NCI-H1436 (cell line): Measurements from ENCODE around the gene TNS4.

Experiments
- DNase-seq: peaks from one replicate; lab custom pipeline; 2025; lab: John Stamatoyannopoulos, UW

Gene TNS4

DNA sequence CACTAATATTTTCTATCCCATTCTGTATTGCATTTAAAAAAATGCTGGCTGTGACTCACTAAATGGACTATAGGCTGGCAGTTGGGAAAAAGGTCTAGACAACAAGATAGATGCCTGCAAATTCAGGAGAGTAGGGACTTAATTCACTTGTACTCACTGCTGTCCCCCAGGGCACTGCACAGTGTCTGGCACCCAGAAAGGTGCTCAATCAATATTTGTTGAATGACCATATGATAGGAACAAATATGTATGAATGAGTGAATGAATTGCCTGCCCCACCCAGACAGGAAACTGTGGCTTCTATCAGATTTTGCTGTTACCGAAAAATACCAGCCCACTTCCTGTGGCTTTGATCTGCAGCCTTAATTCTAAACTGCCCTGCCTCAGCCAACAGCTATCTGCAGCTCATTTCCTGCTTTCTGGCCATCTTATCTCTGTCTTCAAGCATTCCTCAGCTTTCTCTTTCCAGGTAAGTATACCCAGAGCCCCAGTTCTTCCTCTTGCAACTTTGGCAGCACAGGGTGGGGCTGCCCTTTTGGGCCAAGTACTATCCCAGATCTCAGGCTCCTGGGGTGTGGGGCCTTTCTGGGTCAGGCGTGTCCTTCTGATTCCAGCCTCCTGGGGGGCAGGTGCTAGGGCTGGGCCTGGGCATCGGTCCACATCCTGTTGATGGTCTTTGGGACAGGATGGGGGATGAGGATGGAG is 15.3 kb upstream of the TNS4 start:
- no peak for DNase-seq

DNA sequence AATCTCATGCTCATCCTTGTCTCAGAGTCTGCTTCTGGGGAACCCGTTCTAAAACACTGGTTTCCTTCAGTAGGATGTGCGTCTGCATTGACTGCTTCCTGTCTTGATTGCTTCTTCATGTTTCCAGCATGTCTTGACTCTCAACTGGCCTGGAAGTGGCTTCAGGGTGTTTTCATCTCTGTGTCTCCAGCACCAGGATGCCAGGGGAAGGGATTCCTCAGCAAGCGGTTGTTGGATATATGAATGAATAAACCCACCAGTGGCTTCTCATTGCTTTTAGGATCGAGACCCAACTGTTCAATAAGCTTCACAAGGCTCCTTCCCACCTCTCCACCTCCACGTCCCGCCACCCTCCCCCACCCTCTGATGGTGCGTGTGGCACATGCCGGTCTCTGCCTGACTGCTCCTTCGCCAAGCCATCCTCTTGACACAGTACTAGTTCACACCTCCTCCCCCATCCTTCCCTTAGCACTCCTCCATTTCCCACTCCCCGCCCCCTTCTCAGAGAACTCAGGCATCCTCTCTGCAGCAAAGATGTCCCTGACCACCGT is 14.1 kb upstream of the TNS4 start:
- DNase-seq, result no peak

DNA sequence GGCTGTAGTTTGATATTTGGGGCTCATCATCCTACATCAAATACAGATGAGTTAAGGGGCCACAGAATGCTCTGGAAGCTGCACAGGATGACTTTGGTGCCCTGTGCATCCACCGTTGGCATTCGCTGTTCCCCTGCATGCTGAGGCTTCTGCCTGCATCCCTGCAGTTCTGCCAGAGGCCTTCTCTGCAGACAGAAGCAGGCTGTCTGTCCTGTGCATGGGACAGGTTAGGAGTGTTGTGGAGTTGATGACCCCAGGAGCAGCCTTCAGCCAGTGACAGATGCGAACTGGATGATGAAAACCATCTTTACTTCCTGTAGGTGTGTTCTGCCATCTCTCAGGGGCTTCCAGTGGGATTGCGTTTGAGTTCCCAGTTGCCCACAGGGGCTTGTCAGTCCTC is 13.6 kb upstream of the TNS4 start:
- DNase-seq, result no peak

DNA sequence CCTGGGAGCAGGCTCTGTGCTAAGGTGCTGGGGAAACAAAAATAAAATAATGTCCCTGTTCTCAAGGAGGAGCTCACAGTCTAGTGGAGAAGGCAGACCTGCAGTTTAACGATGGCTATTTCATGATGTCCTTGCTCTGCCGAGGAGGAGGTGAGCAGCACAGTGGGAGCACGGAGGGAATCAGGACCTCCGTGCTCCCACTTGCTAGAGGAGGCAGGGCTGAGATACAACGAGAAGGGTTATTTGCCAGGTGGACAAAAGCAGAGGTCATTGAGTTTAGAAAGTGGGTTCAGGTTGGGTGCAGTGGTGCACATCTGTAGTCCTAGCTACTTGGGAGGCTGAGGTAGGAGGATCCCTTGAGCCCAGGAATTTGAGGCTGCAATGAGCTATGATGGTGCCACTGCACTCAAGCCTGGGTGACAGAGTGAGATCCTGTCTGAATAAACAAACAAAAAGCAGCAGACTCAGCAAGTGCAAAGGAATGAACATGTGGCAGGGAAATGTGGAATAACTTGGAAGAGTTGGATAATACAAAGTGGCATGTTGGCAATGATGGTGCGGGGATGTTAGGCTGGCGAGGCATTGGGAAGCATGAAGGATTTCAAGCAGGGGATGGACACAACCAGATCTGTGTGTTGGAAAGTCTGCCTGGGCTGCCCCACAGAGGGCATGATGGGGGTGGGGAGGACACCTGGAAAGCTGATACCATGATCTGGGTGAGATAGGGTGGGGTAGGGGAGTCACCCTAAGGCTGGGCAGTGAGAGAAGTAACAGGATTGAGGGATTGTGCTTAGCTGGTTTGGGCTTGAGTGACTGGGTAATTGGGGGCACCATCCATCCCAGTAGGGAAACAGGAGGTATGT is 12.8 kb upstream of the TNS4 start:
- DNase-seq, result no peak

DNA sequence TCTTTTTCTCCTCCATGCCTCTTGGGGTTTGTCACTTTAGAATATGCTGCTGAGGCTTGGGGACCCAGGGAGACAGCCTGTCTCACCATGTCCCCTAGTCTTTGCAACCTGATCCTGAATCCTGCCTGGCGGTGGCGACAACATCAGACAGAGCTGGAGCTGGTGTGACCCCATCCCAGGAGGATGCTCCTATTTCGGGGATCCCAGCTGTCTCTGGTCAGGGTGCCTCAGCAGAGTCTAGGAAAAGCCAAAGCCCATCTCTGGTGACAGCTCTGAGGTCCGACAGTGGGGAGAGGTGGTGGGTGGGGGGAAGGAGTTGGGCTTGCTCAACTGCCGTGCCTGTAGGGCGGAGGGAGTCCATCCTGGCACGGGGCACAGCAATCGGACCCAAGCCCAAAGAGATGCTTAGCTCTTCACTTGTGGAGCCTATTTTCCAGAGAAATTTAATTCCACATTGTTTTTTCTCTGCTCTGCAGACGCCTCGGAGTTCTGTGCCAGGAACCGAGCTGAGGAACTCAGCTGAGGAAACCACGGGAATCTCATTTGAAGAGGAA is 10.3 kb upstream of the TNS4 start:
- no peak for DNase-seq

DNA sequence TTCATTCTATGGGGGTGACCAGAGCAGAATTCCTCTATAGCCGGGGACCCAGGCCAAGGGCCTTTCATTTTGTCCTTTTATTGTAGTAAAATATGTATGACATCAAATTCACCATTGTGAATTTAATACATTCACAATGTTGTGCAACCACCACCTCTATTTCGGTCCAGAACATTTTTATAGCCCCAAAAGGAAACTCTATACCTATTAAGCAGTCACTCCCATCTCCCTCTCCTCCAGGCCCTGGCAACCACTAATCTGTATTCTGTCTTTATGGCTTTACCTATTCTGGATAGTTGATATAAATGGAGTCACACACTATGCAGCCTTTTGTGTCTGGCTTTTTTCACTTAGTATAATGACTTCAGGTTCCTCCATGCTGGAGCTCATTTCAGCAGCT is 9.7 kb upstream of the TNS4 start:
- DNase-seq, result no peak

DNA sequence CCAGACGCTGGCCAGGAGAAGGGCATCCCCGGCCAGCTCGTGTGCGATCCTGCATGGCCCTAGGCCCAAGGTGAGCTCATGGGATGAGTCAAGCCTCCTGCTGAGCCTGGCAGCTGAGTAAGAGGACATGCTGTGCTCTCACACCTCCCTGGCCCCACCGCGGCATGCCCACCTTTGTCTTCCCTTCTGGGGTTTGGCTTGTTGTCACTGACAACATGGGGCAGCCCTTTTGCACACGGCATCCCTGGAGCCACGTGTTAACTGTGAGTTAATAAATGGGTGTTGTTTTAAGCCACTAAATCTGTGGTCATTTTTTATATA is 8.9 kb upstream of the TNS4 start:
- no peak for DNase-seq

DNA sequence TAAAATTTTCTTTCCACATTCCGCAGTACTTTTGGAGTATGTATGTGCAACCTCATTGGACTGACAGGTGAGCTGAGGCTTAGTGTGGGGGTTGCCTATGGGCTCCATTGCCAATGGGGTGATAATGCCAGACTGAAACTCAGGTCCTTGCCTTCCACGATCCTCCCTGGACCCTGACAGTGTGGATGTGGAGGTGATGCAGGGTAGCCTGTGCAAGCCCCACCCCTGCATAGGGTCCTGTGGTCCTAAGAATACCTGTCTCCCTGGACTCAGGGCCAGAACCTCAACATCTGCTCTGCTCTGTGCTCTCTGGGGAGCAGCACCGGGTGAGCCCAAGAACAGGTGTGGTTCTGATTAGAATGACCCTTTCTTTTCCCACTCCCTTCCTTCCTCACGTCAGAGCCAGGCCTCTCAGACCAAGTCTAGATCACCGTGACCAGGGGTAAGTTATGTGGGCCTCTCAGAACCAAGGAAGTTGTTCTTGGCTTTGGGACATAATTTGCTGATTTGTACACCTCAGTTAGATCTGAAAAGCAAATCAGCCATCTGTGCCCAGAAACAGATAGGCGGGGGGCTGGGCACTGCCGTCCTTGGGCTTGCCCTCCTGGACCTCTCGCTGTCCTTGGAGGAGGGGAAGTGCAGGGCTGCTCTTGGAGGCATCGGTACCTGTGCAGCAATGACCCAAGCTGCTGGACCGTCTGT is 8.4 kb upstream of the TNS4 start:
- DNase-seq, result no peak

DNA sequence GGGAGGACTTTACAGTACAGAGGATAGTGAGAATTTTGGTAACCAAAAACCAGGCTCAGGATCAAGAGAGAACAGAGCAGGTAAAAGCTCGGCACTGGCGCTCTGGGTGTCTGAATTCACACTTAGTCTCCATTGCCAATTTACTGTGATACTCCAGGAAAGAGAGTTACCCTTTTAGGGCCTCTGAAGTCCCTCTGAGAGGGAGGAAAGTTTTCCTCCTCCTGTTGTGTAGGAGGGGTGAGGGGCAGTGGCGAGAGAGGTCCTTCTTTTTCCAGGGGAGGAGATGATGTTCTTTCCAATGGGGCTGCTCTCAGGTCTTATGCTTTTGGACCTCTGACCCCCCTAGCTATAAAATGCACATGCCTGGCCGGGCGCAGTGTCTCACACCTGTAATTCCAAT is 5.4 kb upstream of the TNS4 start:
- DNase-seq, result no peak

DNA sequence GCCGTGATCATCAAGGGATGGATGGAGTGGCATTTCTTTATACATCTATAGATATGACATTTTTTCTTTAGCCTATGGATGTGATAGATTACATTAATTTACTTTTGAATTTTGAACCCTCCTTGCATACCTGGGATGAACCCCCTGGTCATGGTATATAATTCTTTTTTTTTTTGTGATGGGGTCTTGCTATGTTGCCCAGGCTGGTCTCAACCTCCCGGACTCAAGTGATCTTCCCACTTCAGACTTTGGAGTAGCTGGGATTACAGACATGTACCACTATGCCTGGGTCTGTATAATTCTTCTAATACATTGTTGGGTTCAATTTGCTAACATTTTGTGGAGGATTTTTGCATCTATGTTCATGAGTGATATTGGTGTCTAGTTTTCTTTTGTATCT is 1.7 kb upstream of the TNS4 start:
- no peak for DNase-seq

DNA sequence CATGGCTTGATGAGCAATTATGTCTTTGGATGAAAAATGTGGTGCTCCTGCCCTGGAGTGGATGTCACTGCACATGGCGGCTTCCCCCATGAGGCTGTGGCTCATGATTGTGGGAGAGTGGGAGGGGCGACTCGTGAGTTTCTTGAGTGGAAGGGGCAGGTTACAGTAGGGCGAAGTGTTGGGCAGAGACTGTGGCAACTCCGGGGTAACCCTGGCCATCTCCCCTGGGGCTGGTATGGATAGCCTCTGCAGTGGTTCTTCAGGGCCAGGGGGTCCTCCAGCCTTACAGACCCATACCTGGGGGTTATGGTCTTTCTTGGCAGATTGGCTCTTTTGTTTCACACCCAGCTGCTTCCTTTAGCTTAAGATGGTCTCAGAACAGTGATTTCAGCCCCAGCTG is 1.3 kb upstream of the TNS4 start:
- DNase-seq, result no peak

DNA sequence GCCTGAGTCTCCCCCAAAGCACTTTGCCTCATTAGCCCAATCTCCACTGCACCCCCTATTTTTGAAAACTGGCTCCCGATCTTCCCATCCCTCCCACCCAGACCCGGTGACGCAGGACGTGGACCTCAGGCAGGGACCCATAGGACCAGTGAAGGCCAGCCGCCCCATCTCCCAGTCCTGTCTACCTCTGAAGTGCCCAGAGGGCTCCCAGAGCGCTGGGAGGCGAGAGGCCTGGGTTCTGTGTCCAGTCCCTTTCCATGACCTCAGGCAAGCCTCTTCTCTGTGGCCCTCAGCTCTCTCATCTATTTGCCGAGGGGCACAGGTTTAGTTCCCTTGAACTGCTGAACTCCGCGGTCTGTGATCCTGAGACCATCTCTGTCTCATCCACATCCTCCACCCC is 714 bp downstream of the TNS4 start:
- DNase-seq, result no peak

DNA sequence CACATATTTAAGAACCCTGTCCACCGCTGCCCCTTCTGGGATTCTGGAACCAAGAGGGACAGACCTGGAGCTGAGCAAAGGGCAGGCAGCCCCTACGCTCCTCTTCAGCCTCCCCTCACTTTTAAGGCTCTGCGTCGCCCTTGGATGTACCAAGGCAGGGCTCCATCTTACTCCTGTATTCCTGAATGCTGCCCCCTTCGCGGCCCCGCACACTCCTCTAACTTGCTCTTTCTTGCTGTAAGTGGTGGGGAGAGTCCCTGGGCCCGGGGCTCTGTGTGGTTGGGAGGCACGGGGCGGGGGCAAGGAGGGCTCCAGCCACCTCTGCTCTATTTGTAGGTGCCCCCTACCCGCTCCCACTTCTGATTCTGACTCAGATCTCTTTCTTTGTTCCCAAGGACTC is 1.2 kb downstream of the TNS4 start:
- DNase-seq, result no peak

DNA sequence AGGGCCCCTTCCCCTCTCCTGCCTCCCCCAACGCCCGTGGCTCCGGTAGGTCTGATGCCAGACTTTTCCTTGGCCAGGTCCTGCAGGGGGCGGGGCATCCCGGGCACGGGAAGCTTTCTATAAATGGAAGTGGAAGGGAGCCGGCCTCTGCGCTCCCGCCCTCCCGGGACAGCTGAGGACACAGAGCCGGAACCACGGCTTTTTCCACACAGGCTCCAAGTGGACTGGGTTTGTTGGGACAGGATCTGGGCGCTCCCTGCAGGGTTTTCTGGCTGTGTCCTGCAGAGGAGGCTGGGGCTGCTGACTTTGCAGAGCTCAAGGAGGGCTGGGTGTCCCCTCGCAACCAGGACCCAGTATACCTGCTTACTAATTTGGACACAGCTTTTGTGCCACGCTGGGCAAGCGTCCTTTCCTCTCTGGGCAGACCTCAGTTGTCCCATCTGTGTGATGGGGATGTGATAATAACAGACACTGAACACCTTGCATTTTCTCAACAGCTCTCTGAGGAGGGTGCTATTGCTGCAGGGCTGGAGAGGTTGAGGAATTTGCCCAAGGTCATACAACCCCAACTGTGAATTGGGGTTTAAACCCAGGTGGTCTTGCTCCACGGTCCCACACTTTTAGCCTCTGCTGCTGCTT is 1.8 kb downstream of the TNS4 start:
- no peak for DNase-seq

DNA sequence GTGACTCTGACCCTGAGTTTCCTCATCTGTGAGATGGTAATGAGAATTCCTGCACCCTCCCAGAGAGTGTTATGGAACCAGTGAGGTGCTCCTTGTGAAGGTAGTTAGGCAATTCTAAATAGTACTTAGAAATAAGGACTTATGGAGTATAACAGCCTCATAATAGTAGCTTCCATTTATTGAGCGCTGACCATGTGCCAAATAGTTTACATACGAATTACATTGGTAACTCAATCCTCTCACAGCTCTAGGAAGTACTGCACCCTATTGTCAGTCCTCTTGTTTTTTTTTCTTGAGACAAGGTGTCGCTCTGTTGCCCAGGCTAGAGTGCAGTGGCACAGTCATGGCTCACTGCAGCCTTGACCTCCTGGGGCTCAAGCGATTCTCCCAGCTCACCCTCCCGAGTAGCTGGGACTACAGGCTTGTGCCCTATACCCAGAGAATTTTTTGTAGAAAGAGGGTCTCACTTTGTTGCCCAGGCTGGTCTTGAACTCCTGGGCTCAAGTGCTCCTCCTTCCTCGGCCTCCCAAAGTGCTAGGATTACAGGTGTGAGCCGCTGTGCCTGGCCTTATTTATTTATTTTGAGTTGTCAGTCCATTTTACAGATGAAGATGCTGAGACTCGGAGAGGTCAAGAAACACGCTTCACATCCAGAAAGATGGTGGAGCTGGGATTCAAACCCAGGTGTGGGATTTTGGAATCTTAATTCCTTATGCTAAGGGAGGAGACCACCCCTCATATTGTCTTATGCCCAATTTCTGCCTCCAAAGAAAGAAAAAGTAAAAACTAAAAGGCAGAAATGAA is 2.9 kb downstream of the TNS4 start:
- DNase-seq, result peak; percentile 40

DNA sequence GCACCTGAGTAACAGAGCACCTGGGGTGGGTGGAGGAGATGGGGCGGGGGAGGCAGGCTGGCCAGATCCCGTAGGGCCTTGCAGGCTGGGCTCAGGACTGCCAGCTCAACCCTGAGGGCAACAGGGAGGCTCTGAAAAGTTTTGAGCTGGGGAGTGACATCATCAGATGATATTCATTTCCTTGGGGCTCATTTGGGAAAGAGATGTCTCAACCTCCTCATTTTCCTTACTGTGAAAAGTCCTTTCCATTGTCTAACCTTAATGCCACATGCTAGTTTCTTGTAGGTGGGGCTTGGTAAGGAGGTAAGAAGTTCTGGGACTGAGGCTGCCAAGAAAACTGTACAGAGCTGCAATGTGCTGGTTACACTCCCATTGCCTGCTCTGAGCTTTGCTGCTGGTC is 3.7 kb downstream of the TNS4 start:
- DNase-seq, result no peak

DNA sequence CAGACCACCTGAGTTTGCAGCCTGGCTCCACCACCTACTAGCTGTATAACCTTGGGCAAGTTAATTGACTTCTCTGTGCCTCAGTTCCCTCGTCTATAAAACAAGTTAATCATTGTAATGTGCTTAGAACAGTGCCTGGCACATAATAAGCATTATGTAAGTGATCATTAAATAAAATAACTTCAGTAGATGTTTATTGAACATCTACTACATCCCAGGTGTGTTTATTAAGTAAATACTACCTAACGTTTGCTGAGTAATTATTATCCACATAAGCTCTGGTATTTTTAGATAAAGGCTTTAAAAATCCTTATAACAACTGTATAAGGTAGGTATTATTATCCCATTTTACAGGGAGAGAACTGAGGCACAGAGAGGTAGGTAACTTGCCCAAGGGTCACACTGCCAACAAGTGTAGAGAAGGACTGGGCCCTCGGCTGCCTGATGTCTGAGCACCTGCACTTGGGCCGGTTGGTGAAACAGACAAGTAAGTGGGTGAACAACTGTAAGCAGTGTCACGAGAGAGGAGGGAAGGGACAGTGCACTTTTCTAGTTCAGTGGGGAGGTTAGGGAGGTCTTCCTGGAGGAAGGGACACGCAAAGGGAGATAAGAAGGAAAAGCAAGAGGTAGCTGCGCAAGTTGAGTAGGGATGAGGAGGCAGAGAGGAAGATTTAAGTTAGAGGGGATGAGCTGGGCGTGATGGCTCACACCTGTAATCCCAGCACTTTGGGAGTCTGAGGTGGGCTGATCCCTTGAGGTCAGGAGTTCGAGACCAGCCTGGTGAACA is 4.6 kb downstream of the TNS4 start:
- no peak for DNase-seq

DNA sequence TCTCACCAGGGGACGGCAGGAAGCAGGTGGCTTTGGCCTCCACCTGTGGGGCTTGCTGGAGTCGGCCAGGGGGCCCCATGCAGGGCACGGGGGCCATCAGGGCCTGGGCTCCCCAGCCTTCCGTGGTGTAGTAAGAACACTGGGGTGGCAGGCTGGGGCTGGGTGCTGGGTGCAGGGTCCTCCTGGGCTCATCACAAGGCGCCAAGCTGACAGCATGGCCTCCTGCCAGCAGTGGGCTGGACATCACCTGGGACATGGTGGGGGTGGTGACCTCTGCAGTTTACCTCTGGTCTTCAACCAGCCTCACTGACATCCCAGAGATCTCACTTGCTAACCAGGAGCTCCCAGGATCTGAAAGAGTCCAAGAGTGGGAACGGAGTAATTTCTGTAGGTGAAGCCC is 5.3 kb downstream of the TNS4 start:
- DNase-seq, result no peak

DNA sequence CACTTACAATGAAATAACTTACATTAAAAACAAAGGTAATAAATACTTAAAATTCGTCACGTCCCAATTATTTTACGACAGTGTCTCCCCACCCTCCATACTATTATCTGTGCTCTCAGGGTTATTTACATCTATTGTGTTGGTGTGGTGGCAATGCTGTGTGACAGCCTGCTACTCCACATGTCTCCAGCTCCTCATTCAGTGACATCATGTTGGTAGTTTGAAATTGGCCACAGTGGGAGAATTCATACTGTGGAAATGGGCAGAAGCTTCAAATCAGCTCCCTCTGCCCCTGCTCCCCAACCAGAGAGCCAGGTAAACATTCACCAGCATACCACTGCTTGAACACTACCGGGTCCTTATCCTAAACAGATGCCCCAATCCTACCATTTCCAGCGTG is 6.3 kb downstream of the TNS4 start:
- DNase-seq, result no peak

DNA sequence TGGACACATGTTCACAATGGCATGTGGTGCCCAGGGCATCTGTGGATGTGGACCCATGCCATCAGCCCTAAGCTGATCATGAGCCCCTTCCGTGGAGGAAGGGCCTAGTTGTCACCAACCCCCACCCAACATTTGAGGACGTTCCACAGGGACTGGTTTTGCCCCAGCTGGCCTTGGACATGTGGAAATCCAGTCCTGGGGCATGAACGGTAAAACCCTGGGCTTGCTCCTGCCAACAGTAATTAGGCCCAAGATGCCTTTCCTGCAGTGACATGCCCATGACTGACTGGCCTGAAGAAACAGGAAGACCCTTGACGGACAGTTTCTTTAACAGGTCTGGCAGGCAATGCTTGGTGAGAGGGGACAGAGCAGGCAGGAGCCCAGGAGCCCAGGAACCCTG is 7.7 kb downstream of the TNS4 start:
- no peak for DNase-seq

DNA sequence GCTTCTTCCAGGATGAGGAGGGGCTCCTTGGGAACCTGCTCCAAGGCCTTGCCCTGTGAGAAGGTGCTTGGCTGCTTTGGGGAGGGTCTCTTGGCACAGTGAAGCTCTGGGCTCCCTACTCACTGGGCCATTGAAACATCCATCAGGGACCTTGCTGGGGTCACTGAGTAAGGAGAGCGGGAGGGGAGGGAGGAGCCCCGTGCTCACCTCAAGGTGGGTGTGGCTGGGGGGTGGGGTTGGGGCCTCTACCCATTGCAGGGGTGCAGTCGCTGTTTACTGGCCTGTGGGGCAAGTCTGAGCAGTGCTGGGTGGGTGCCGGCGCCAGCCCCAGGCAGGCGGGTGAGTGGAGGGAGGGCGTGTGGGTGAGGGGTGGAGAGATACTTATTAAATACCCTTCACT is 9.9 kb downstream of the TNS4 start:
- no peak for DNase-seq
